Esophagus muscularis mucosa (tissue), 3 donors: ENCODE measurements around the gene XRCC4.

Experiments
- EP300 ChIP-seq: sonication (generic); formaldehyde crosslinking; IDR thresholded peaks from one replicate; pipeline ENCODE4 v1.6.1; 2017; ENCODE audit warnings: antibody characterized with exemption
- TF ChIP-seq, protein P1 (sequence below), 3 experiments: fragments of 200-600 bp in 2 of 3; fragments of 450-650 bp in 1 of 3; sonication (generic) in 2 of 3; IDR thresholded peaks; one replicate each; pipeline ENCODE4 v1.5.1; 2017 to 2019; ENCODE audit warnings: antibody characterized with exemption in 3 of 3, mild to moderate bottlenecking in 2 of 3, moderate library complexity in 1 of 3

DNA sequence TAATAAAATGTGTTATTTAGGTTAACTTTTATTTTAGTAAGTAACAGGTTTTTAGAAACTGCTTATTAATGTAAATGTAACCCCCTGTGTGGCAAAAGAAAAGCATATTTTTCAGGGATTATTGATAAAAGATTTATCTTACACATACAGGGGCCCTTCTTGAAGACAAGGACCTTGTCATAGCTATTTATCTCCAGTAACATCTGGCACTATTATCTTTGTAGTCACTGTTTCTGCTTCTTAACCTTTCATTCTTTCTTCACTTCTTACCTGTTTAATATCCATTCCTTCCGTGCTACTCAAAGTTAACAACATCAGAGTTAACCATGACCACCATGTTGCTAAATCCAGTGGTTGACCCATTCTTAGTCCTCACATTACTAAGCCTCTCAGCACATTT, 276.4 kb downstream of the XRCC4 start:
- TF ChIP-seq, protein P1, sequence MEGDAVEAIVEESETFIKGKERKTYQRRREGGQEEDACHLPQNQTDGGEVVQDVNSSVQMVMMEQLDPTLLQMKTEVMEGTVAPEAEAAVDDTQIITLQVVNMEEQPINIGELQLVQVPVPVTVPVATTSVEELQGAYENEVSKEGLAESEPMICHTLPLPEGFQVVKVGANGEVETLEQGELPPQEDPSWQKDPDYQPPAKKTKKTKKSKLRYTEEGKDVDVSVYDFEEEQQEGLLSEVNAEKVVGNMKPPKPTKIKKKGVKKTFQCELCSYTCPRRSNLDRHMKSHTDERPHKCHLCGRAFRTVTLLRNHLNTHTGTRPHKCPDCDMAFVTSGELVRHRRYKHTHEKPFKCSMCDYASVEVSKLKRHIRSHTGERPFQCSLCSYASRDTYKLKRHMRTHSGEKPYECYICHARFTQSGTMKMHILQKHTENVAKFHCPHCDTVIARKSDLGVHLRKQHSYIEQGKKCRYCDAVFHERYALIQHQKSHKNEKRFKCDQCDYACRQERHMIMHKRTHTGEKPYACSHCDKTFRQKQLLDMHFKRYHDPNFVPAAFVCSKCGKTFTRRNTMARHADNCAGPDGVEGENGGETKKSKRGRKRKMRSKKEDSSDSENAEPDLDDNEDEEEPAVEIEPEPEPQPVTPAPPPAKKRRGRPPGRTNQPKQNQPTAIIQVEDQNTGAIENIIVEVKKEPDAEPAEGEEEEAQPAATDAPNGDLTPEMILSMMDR (IDR thresholded peaks at IDR 0.05) = no peak
- no peak for TF ChIP-seq EP300
